Spleen (tissue), 11 donors: ENCODE measurements around the gene MYLK. TPM values are rescaled to one million over a fixed set of nuclear protein-coding genes. Genes with fewer than 3 reads are reported as not detected.
A peak's percentile ranks its signal among the peaks of the same experiment; 100 is the strongest.
"Not testable (repeated sequence)": the region's sequence is repeated elsewhere in the genome, so short reads cannot be mapped to it uniquely, and the experiment has no call there.

Source experiments
- DNase-seq: peaks from one replicate; pipeline ENCODE4 v3.0.0-alpha.2; 2020
- H3K27ac ChIP-seq, 8 donors: fragments of 200-600 bp; sonication (generic) in 7 of 8; 1 replicate in 4 of 8; 2 replicates in 4 of 8; pipeline versions ENCODE4 v1.5.0 to v1.8.0; 2016 to 2021; ENCODE audit warnings: inconsistent platforms in 4 of 8, mild to moderate bottlenecking in 4 of 8, moderate library complexity in 1 of 8
- H3K27me3 ChIP-seq, 7 donors: fragments of 200-600 bp; sonication (generic) in 6 of 7; replicated peaks in 1 of 7; 1 replicate in 4 of 7; 2 replicates in 3 of 7; pipeline versions ENCODE4 v1.5.0 to v1.8.0; 2016 to 2021; ENCODE audit warnings: inconsistent platforms in 3 of 7, mild to moderate bottlenecking in 1 of 7
- H3K36me3 ChIP-seq, 6 donors: fragments of 200-600 bp; sonication (generic) in 5 of 6; 1 replicate in 4 of 6; 2 replicates in 2 of 6; pipeline versions ENCODE4 v1.5.0 to v1.8.0; 2016 to 2021; ENCODE audit warnings: inconsistent platforms in 2 of 6
- H3K4me1 ChIP-seq, 6 donors: fragments of 200-600 bp; sonication (generic) in 5 of 6; 1 replicate in 3 of 6; 2 replicates in 3 of 6; pipeline versions ENCODE4 v1.5.0 to v1.8.0; 2016 to 2021; ENCODE audit warnings: inconsistent platforms in 3 of 6
- H3K4me3 ChIP-seq, 8 donors: fragments of 200-600 bp; sonication (generic) in 7 of 8; 1 replicate in 4 of 8; 2 replicates in 4 of 8; pipeline versions ENCODE4 v1.5.0 to v1.8.0; 2016 to 2021; ENCODE audit warnings: inconsistent platforms in 4 of 8, mild to moderate bottlenecking in 4 of 8, moderate library complexity in 2 of 8
- H3K9me3 ChIP-seq, 8 donors: fragments of 200-600 bp; sonication (generic) in 7 of 8; 1 replicate in 4 of 8; 2 replicates in 4 of 8; pipeline versions ENCODE4 v1.5.0 to v1.8.0; 2016 to 2021; ENCODE audit warnings: inconsistent platforms in 4 of 8
- POLR2A ChIP-seq, 3 donors: fragments of 450-650 bp; IDR thresholded peaks; one replicate each; pipeline ENCODE4 v1.5.1; 2017; ENCODE audit warnings: antibody characterized with exemption in 3 of 3, mild to moderate bottlenecking in 1 of 3
- POLR2AphosphoS5 ChIP-seq, 3 donors: sonication (generic); formaldehyde crosslinking; IDR thresholded peaks; one replicate each; pipeline ENCODE4 v1.5.1; 2017; ENCODE audit warnings: antibody characterized with exemption in 3 of 3
- WGBS, 5 donors: extraction: QIAGEN DNeasy Blood & Tissue Kit in 3 of 5; methylation state at CpG; one replicate each; pipeline versions ENCODE4 v1.1.5 to v1.1.7; 2013 to 2018; 5-methylcytosine and 5-hydroxymethylcytosine counted together
- intact Hi-C: fragments of 100-400 bp; cut with DNase I; formaldehyde crosslinking; loops from one replicate; pipeline ENCODE4 v1.15.0; 2023; ENCODE audit warnings: low total_unique reads
- polyA plus RNA-seq, 3 donors: library from polyadenylated mRNA; stranded (reverse); fragments of 200-250 nt; gene quantifications; one replicate each; pipeline ENCODE4 v1.2.1, GENCODE V29; 2013
- total RNA-seq, 7 donors: library from RNA; depleted of rRNA in 3 of 7; stranded (reverse); fragments of >200 nt in 3 of 7; fragmentation: NEBNext Ultra II Directional in 4 of 7; extraction: Animal tissue kit (Norgen Biotek cat#: 25700) in 4 of 7; gene quantifications; one replicate each; pipeline versions ENCODE4 v1.1.0 to v1.2.1, GENCODE V29; 2016 to 2021
- TF ChIP-seq, protein P1 (sequence below), 11 experiments: fragments of 200-600 bp in 7 of 11; fragments of 450-650 bp in 4 of 11; sonication (generic) in 4 of 11; IDR thresholded peaks in 8 of 11; conservative IDR thresholded peaks in 3 of 11; 1 replicate in 7 of 11; 2 replicates in 4 of 11; pipeline versions ENCODE4 v1.4.0 to v1.8.0; 2016 to 2021; ENCODE audit warnings: antibody characterized with exemption in 11 of 11, inconsistent platforms in 4 of 11, mild to moderate bottlenecking in 1 of 11
- donor health status: healthy with polysubstance abuse.
- donor health status: DM: no; HTN: no; CAD: no; lungs with moderate emphysema.
- donor health status: DM: no; HTN: no; CAD: no.
- donor health status: Bipolar disorder and iron deficiency.
- donor health status: healthy.
- donor health status: DM: no; HTN: no; CAD: no.
- donor health status: DM: yes; HTN: yes; CAD: no.

MYLK gene
- total and polyA plus RNA-seq, 10 donors, result 11.1 to 343 (median 154) TPM

GRCh38 chr3:123708531-123708930 is 175.6 kb downstream of the MYLK start:
- no peaks in the 10 kb centered on the region for H3K36me3 ChIP-seq
- H3K4me3 ChIP-seq, result no peak overlapping the region
- H3K27ac ChIP-seq, result no peak overlapping the region
- no peaks in the 10 kb centered on the region for H3K9me3 ChIP-seq
- peak; percentile 71 for DNase-seq
- 85 to 91% (median 87%) methylated on average over 10 of the region's 10 CpGs for WGBS, 5 donors
- intact Hi-C loops, result no loop called here
- no peaks in the 10 kb centered on the region for H3K27me3 ChIP-seq
- TF ChIP-seq POLR2A (IDR thresholded peaks at IDR 0.05), result no peak
- TF ChIP-seq POLR2AphosphoS5 (IDR thresholded peaks at IDR 0.05), result no peak
- TF ChIP-seq, protein P1, sequence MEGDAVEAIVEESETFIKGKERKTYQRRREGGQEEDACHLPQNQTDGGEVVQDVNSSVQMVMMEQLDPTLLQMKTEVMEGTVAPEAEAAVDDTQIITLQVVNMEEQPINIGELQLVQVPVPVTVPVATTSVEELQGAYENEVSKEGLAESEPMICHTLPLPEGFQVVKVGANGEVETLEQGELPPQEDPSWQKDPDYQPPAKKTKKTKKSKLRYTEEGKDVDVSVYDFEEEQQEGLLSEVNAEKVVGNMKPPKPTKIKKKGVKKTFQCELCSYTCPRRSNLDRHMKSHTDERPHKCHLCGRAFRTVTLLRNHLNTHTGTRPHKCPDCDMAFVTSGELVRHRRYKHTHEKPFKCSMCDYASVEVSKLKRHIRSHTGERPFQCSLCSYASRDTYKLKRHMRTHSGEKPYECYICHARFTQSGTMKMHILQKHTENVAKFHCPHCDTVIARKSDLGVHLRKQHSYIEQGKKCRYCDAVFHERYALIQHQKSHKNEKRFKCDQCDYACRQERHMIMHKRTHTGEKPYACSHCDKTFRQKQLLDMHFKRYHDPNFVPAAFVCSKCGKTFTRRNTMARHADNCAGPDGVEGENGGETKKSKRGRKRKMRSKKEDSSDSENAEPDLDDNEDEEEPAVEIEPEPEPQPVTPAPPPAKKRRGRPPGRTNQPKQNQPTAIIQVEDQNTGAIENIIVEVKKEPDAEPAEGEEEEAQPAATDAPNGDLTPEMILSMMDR (IDR thresholded peaks at IDR 0.05 in 8 of 11, conservative IDR thresholded peaks at IDR 0.05 in 3 of 11), result no peak
- H3K4me1 ChIP-seq, result peaks cover 0 to 19% (median 8%) of the 10 kb centered on the region in 6 donors

GRCh38 chr3:123707641-123708040 is 176.5 kb downstream of the MYLK start:
- H3K36me3 ChIP-seq, H3K4me3 ChIP-seq, H3K27ac ChIP-seq, H3K9me3 ChIP-seq, intact Hi-C loops, H3K27me3 ChIP-seq: not testable (repeated sequence)
- WGBS, 5 donors, result 82 to 97% (median 91%) methylated on average over 7 of the region's 7 CpGs
- peak; percentile 54 for DNase-seq
- H3K4me1 ChIP-seq, result peaks cover 0 to 18% (median 8%) of the 10 kb centered on the region in 6 donors

- H3K27me3 ChIP-seq, result no peaks in the 10 kb centered on the region
- H3K4me1 ChIP-seq, result peaks cover 0 to 11% (median 3%) of the 10 kb centered on the region in 6 donors
- no peak for TF ChIP-seq POLR2AphosphoS5 (IDR thresholded peaks at IDR 0.05)
- TF ChIP-seq POLR2A (IDR thresholded peaks at IDR 0.05), result no peak
- TF ChIP-seq, protein P1 (IDR thresholded peaks at IDR 0.05 in 8 of 11, conservative IDR thresholded peaks at IDR 0.05 in 3 of 11), result no peak
- 68 to 92% (median 86%) methylated on average over 8 of the region's 8 CpGs for WGBS, 5 donors
- peak; percentile 44 for DNase-seq
- H3K27ac ChIP-seq, result no peak overlapping the region
- H3K36me3 ChIP-seq, result no peaks in the 10 kb centered on the region
- intact Hi-C loops, result no loop called here
- no peak overlapping the region for H3K4me3 ChIP-seq
- no peaks in the 10 kb centered on the region for H3K9me3 ChIP-seq
Observed at GRCh38 chr3:123706871-123707270, 177.3 kb downstream of the MYLK start.

- Histone ChIP-seq H3K36me3 (no peaks in the 10 kb centered on the region), H3K27ac (peak overlapping the region in 3 of 8 donors; percentile 33 to 54 (median 46)), H3K4me3 (no peak overlapping the region), H3K9me3 (no peaks in the 10 kb centered on the region), H3K4me1 (peaks cover 0 to 4% (median 0%) of the 10 kb centered on the region in 6 donors), H3K27me3 (no peaks in the 10 kb centered on the region)
- DNase-seq, result peak; percentile 54
- TF ChIP-seq POLR2A (IDR thresholded peaks at IDR 0.05), result no peak
- TF ChIP-seq, protein P1 (IDR thresholded peaks at IDR 0.05 in 8 of 11, conservative IDR thresholded peaks at IDR 0.05 in 3 of 11), result no peak
- TF ChIP-seq POLR2AphosphoS5 (IDR thresholded peaks at IDR 0.05), result no peak
- WGBS, 5 donors, result 71 to 83% (median 74%) methylated on average over 11 to 12 of the region's 12 CpGs
- intact Hi-C loops, result no loop called here
Observed at GRCh38 chr3:123705488-123706285, 178.4 kb downstream of the MYLK start.

GRCh38 chr3:123703663-123704062 is 180.5 kb downstream of the MYLK start:
- peak; percentile 58 for DNase-seq

More at GRCh38 chr3:123703663-123704062, 180.5 kb downstream of the MYLK start:
- WGBS, 5 donors, result 77 to 95% (median 90%) methylated on average over 3 of the region's 3 CpGs
- H3K27ac ChIP-seq, result peak overlapping the region in 4 of 8 donors; percentile 21 to 54 (median 26)
- H3K36me3 ChIP-seq, H3K27me3 ChIP-seq, H3K4me1 ChIP-seq, H3K4me3 ChIP-seq, intact Hi-C loops, H3K9me3 ChIP-seq: not testable (repeated sequence)
